ENCODE data around the gene SLC9A7.

Gene SLC9A7

DNA sequence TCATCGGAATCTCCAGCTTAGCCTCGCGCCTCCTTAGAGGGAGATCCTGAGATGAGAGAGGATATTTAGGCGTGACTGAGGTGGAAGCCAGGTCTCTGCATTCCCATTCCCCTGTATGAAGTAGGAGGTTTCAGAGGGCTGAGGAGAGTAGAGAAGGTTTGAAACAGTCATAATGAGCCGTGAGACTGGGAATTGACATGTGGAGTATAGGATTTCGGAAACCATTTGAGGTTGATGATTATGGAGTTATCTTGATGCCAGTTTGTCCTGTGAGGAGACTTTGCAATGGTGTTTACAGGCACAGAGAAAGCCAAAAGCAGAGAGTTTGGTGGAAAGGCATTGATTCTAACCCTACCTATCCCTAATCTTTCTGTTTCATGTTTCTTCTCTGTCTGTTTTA is 183.3 kb downstream of the SLC9A7 start:
- DNase-seq (ENCODE audit: low read depth in 2 of 2, low spot score in 1 of 2), result no peak

DNA sequence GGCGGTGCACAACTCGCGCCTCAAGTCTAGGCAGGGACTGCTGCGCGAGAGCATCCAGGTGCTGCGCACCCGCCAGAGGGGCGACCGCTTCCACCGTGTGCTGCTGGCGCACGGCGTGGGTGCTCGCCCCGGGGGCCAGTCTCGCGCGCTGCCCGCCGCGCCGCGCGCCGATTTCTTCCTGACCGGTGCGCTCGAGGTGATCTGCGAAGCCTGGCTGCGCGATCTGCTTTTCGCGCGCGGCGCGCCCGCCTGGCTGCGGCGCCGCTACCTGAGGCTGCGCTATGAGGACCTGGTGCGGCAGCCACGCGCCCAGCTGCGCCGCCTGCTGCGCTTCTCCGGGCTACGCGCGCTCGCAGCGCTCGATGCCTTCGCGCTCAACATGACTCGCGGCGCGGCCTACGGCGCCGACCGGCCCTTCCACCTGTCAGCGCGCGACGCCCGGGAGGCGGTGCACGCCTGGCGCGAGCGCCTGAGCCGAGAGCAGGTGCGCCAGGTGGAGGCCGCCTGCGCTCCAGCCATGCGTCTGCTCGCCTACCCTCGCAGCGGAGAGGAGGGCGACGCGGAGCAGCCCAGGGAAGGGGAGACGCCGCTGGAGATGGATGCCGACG is 184.0 kb downstream of the SLC9A7 start:
- no peak for DNase-seq (ENCODE audit: low read depth in 2 of 2, low spot score in 1 of 2)

GRCh38 chrX:46573892-46574773 is 184.8 kb downstream of the SLC9A7 start:
- DNase-seq (ENCODE audit: low read depth in 2 of 2, low spot score in 1 of 2), result peak in 1 of 2 donors; percentile 33

- DNase-seq (ENCODE audit: low read depth in 2 of 2, low spot score in 1 of 2), result peak in 1 of 2 donors; percentile 30
Observed at GRCh38 chrX:46573331-46573891, 185.5 kb downstream of the SLC9A7 start, which contains the start of gene CHST7. TSS of gene CHST7 (plus strand) at chrX:46573765. CDS start at chrX:46573932, 167 bp downstream.

- no peak for DNase-seq (ENCODE audit: low read depth in 2 of 2, low spot score in 1 of 2)
Observed at GRCh38 chrX:46572340-46572936, 186.5 kb downstream of the SLC9A7 start.

DNA sequence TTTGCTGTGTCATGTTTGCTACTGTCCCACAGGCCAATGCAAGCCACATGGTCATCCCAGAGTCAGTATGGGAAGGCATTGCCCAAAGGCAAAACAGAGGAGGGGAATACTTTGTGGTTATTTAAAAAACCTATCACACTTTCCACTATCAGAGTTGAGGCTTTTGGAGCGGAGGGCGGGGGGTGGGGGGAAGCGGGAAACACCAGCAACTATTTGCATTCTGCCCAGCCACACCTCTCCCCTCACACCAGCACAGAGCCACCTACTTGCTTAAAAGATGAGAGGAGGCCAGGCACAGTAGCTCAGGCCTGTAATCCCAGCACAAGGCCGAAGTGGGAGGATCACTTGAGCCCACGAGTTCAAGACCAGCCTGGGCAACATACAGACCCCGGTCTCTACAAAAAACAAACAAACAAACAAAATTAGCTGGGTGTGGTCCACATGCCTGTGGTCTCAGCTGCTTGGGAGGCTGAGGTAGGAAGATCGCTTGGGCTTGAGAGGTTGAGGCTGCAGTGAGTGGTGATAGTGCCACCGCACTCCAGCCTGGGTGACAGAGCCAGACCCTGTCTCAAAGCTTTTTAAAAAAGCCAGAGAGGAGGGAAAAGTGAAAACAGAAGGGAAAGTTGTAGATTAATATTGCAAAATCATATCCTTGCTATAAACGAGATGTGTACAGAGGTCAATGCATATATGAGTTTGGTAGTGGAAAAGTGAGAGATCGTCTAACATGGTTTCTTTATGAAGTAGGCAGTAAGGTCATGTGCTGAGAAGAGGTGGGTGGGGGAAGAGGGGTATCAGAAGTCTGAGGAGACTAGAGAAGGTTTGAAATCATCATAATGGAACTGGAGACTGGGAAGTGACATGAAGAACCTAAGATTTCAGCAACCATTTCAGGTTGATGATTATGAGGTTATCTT is 187.2 kb downstream of the SLC9A7 start:
- no peak for DNase-seq (ENCODE audit: low read depth in 2 of 2, low spot score in 1 of 2)

- no peak for DNase-seq (ENCODE audit: low read depth in 2 of 2, low spot score in 1 of 2)
Observed at GRCh38 chrX:46569621-46570020, 189.3 kb downstream of the SLC9A7 start.

- no peak for DNase-seq (ENCODE audit: low read depth in 2 of 2, low spot score in 1 of 2)
Observed at GRCh38 chrX:46567388-46567787, 191.5 kb downstream of the SLC9A7 start.

- DNase-seq (ENCODE audit: low read depth in 2 of 2, low spot score in 1 of 2), result no peak
Observed at GRCh38 chrX:46561824-46562657, 196.9 kb downstream of the SLC9A7 start.

DNA sequence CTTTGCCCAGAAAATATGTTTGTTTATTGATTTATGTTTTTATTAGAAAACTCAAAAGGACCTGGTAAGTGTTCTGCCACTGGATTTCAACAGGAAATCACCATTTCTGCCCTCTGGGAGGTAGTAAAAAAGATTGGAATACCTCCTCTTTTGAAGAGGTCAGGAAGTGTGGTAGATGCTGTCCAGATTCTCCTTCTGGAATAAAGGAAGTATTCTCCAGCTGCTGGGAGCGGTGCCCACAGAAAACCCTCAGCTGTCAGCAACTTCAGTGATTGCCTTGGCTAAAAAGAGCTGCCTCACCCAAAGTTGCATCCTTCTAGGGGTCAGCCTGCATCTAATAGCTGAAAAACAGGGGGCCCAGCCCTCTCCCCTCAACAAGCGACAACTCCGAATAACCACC is 199.9 kb downstream of the SLC9A7 start:
- DNase-seq (ENCODE audit: low read depth in 2 of 2, low spot score in 1 of 2), result no peak

GRCh38 chrX:46554942-46555341 is 204.0 kb downstream of the SLC9A7 start:
- DNase-seq (ENCODE audit: low read depth in 2 of 2, low spot score in 1 of 2), result no peak

DNA sequence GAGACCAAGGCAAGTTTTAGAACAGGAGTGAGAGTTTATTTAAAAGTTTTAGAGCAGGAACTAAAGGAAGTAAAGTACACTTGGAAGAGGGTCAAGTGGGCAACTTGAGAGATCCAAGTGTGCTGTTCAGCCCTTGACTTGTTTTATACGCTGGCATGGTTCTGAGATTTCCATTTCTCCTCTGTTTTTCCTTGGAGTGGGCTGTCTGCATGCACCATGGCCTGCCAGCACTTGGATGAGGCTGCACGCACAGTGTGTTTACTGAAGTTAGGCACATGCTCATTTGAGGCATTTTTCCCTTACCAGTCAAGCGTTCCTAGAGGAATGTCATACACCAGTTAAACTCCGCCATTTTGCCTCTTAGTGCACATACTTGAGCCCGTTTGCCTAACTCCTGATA is 205.0 kb downstream of the SLC9A7 start:
- DNase-seq (ENCODE audit: low read depth in 2 of 2, low spot score in 1 of 2), result no peak

- DNase-seq (ENCODE audit: low read depth in 2 of 2, low spot score in 1 of 2), result no peak
Observed at GRCh38 chrX:46551494-46552128, 207.3 kb downstream of the SLC9A7 start.

- DNase-seq (ENCODE audit: low read depth in 2 of 2, low spot score in 1 of 2), result no peak
Observed at GRCh38 chrX:46549914-46550313, 209.0 kb downstream of the SLC9A7 start.
